NCI-H2196 treated with DMSO at 0.1 percent for 48 hours (cell line): Measurements from ENCODE around the gene CFAP52.
"Not testable (repeated sequence)": the region's sequence is repeated elsewhere in the genome, so short reads cannot be mapped to it uniquely, and the experiment has no call there.

Experiments
- DNase-seq: peaks from one replicate; lab custom pipeline; 2025; ENCODE audit not compliant: unreplicated experiment; lab: John Stamatoyannopoulos, UW

Gene CFAP52

GRCh38 chr17:9644910-9645751, 68.7 kb downstream of the CFAP52 start, which contains the start of gene USP43:
TSS of gene USP43 (plus strand) at chr17:9645517. CDS start at chr17:9645633, 116 bp downstream.
- no peak for DNase-seq

DNA sequence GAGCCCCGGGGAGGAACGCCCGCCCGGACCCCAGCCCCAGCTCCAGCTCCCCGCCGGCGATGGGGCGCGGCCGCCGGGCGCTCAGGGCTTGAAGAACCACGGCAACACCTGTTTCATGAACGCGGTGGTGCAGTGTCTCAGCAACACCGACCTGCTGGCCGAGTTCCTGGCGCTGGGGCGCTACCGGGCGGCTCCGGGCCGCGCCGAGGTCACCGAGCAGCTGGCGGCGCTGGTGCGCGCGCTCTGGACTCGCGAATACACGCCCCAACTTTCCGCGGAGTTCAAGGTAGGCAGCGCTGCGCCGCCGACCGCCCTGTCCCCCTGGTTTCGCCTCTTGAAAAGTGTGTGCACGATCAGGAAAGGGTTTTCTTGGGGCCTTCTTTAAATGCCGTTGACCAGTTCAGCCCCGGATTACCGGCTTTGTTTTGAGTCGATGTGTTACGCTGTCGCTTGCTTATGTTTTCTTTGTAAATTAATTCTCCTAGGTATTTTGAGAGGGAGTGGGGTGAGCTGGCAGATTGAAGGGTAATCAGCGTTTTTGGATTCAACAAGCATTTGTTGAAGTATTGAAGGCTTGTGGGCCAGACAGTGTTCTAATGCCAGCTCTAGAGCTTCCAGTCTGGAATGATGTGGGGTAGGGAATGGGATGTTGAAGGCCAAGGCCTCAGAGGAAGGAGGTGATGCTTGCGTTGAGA, 69.6 kb downstream of the CFAP52 start:
- DNase-seq = no peak

- DNase-seq = no peak
Observed at GRCh38 chr17:9646546-9646885, 70.1 kb downstream of the CFAP52 start.

- no peak for DNase-seq
Observed at GRCh38 chr17:9647014-9647413, 70.6 kb downstream of the CFAP52 start.

- no peak for DNase-seq
Observed at GRCh38 chr17:9648521-9649110, 72.2 kb downstream of the CFAP52 start.

DNA sequence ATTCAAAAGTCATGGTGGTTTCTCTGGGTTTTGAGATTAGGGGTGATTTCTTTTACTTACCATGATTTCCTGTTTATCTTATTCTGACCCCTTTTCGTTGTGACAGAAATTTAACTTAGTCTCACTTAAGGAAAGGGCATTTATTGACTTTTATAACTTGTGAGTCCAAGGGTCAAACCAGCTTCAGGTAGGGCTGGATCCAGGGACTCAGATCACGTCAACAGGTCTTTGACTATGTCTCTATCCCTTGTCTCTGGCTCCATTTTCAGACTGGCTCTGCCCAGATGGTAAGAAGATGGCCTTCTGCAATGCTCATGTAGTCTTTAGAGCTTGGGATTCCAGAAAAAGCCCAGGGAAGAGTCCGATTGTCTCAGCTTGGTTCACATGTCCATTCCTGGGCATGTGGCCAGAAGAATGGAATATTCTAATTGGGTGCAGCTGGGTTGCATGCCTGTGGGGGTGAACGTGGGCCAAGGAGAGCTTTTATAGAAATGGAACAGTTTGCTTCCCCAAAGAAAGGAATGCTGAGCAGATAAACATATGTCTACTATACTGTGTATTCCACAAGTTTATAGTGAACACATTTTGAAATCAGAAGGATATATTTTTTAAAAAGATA, 82.3 kb downstream of the CFAP52 start:
- no peak for DNase-seq

GRCh38 chr17:9661027-9661426, 84.6 kb downstream of the CFAP52 start:
- DNase-seq = no peak

DNA sequence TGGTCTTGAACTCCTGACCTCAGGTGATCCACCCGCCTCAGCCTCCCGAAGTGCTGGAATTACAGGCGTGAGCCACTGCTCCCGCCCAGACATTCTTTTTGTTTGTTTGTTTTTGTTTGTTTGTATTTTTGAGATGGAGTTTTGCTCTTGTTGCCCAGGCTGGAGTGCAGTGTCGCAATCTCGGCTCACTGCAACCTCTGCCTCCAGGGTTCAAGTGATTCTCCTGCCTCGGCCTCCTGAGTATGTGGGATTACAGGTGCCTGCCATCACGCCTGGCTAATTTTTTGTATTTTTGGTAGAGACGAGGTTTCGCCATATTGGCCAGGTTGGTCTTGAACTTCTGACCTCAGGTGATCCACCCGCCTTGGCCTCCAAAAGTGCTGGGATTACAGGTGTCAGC, 87.1 kb downstream of the CFAP52 start:
- DNase-seq = not testable (repeated sequence)

GRCh38 chr17:9666461-9667050, 90.1 kb downstream of the CFAP52 start:
- no peak for DNase-seq

DNA sequence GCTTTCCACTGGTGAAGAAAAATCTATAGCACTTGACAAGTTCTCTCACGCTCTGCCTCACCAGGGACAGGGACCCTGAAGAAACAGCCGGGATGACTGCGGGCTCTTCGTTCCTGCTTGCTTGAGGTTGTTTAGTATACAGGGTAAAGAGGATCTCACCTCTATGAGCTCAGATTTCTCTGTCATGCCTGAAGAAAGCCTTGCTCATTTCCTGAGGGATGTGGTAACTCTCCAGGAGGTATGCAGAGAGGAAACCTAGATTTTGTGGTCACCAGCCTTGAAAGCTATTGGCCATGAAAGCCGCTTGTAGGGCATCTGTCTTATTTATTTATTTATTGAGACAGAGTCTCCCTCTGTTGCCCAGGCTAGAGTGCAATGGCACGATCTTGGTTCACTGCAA, 92.1 kb downstream of the CFAP52 start:
- DNase-seq = no peak

DNA sequence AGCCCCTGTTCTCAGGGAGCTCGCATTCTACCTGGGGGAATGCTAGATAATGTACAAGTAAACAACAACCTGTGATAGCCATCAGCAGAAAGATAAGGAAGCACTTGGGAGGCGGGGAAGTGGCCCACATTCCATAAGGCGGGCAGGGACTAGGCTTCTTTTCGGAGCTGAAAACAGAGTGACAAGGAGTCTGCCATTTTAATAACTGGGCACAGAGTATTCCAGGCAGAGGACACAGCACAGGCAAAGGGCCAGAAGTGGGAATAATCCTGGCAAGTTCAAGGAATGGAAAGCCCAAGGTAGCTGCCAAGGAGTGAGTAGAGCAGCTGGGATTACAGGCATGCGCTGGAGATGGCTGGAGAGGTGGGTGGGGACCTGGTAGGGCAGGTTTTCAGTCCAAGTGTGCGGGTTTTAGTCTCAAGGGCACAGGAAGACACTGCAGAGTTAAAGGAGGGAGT, 93.1 kb downstream of the CFAP52 start:
- no peak for DNase-seq

GRCh38 chr17:9670596-9670995, 94.2 kb downstream of the CFAP52 start:
- no peak for DNase-seq

DNA sequence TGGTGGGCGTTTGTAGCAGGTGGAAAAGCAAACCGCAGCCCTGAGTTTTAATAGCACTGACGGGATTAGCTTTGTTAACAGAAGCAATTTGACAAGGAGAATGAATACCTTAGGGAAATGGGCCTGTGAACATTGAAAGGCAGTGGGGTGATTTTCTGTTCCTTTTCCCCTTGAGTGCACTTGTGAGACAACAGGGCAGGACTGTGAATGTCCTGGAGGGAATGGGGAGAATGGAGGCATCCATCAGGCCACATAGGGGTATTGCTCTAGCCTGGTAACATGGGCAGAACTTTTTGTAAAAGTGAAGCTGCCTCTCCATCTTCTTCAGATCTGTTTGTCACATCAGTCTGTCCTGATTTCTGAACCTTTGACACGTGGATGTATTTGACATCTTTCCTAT, 95.1 kb downstream of the CFAP52 start:
- DNase-seq = no peak

GRCh38 chr17:9672266-9672665, 95.8 kb downstream of the CFAP52 start:
- no peak for DNase-seq

GRCh38 chr17:9672691-9673090, 96.2 kb downstream of the CFAP52 start:
- DNase-seq = no peak

DNA sequence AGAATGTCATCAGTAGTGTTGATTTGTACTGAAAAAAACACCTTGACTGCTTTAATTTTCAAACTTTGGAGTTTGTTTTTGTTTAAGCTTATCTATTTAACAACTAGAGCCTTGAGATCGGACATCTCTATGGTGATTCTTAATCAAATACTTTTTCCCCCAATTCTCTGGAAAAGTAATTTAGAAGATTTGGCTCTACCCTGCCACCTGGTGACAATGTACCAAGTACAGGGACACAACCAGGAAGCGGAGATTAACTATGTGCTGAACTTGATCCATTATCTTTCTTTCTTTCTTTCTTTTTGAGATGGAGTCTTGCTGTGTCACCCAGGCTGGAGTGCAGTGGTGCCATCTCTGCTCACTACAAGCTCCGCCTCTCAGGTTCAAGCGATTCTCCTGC, 99.6 kb downstream of the CFAP52 start:
- DNase-seq = no peak

GRCh38 chr17:9676820-9677310, 100.4 kb downstream of the CFAP52 start:
- DNase-seq = no peak

DNA sequence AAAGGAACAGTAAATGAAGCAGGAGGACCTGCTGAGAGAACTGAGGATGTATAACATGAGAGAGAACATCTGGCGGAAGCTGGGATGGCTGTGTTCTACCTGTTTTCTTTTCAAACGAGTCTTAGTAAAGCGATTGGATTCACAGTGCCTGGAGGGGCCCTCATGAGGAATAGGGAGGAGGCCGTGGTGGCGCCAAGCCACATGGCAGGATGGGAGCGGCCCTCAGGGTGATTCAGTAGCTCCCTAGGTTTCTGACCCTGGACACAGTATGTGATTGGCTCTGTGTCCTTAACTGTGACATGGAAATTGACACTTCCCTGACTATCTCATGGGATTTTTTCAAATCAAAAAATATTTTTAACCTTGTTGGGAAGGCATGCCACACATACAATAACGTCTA, 101.0 kb downstream of the CFAP52 start:
- no peak for DNase-seq

DNA sequence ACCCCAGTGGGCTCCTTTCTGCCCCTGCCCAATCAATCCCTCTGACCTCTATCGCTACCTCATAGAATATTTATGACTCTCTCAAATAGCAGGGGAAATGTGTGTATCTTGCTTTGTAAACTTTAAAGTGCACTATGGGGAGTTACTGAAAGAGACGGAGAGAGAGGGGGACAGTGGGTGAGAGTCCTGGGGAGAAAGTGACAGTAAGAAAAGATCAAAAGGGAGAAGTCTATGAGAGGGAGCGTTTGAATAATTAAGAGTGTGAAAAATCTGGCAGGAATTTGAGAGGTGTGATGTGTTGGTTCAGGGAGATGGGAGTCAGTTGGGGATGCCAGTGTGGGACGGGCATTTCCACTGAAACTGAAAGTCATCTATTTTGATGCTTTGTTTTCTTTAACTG, 101.5 kb downstream of the CFAP52 start:
- no peak for DNase-seq

DNA sequence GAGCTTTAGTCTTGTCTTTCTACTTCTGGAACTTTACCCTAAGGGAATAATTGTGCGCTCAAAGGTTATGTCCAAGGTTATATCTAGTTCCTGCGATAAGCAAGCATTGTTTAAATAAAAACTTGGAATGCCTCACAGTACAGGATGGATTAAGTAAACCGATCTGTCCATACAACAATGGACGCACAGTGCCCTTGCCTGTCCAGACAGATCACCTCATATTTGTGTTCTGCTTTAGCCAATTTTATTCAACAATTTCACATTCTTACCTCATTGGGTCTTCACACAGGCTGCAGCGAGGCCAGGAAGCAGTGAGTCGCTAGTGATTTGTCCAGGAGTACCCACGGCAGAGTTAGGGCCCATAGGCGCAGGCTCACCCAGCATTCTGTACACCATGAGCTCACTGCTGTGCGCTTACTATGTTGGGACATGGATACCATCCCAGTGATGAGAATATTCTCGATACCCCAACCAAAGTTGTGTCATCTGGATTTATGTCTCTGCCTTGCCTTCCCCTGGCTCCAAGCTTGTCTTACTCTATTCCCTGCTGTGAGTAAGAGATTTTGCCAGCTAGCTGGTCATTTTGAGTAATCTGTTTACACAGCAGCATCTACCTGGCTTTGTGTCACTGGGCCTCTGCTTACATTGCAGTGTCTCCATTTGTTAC, 108.6 kb downstream of the CFAP52 start:
- DNase-seq = peak; percentile 11
